GM21723 (cell line): ENCODE data around the gene UNC79.

ENCODE experiments used
- ATAC-seq: cut with Tn5 transposase; IDR thresholded peaks from one replicate; pipeline ENCODE4 v1.9.1; 2021; ENCODE audit warnings: mild to moderate bottlenecking, moderate library complexity; ENCODE audit not compliant: unreplicated experiment

Gene UNC79

GRCh38 chr14:93544212-93544611, 113.5 kb downstream of the UNC79 start:
- ATAC-seq = no peak

GRCh38 chr14:93546642-93547041, 115.9 kb downstream of the UNC79 start:
- no peak for ATAC-seq

GRCh38 chr14:93548102-93548843, 117.5 kb downstream of the UNC79 start:
- peak; percentile 81 for ATAC-seq

DNA sequence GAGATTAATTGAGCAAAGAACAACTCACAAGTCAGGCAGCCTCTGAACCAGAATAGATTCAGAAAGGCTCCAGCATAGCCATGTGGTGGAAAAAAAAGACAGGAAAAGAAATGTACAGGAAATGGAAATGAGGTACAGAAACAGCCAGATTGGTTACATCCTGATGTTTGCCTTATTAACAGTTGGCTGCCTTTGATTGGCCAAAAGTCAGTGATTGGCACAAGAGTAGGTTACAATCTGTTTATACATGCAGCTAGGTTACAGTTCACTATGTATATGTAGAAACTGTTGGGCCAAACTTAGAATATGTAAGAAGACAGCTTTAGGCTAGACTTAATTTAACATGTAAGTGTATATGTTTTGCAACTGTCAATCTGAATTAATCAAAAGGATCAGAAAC, 118.9 kb downstream of the UNC79 start:
- no peak for ATAC-seq

GRCh38 chr14:93564918-93565317, 134.2 kb downstream of the UNC79 start:
- ATAC-seq = no peak

DNA sequence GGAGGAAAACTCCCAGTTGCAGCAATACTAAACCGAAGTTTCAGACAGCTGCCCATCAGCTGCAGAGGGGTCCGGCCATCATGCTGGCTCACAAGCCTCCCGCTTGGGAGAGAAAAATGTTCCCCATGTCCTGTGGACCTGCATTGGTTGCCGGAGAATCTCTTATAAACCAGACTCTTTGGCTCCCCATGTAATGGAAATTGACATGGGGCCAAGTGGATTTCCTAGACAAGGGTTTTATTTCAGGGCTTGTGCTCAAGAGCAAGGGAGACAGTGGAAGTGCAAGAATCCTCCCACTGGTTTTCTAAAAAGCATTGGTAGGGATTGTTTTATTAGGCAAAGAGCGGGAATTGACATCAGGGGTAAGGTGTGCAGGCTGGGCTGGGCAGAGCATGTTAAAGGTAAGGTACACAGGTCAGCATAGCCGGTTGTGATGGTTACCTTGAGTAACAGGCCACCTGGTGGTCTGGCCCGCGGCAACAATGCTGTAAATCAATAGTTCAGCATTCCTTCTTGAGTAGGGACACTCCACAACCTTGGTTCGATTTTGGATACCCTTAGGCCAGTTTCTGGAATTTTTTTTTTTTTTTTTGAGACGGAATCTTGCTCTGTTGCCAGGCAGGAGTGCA, 135.4 kb downstream of the UNC79 start:
- ATAC-seq = no peak

GRCh38 chr14:93571275-93571674, 140.5 kb downstream of the UNC79 start:
- no peak for ATAC-seq

DNA sequence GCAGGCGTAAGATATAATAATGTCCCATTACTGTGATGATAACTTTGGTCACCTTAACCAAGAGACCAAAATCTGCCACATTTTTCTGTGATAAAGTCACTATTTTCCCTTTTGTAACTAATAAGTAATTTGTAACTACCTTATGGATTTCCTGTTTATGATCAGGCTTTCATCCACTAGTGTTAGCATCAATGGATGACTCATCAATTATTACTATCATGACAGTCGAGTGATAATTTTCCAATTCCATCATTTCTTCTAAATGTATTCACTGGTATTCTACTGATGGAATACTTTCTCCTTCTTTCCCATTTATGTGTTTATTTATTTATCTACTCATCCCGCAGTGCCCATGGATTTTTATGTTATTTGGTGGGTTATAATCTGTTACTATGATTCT, 148.4 kb downstream of the UNC79 start:
- ATAC-seq = no peak

- no peak for ATAC-seq
These were observed 151.8 kb downstream of the UNC79 start for GRCh38 chr14:93582516-93582915.

DNA sequence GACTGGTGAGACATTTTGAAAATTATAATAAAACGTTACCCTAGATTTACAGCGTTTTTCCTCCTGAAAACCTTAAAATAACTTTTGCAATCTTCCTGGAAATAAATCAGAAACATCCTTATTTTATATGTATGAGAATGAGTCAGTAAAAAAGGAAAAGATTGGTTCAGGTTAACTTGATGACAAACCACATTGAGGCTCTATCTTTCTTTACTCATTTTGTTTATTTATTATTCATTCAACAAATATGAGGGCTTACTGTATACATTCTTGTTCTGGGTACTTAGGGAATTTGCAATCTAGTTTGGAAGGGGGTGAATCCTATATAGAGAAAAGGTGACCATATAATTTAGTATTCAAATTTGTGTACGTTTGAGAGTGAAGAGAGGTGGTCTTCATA, 156.6 kb downstream of the UNC79 start:
- ATAC-seq = no peak

- ATAC-seq = no peak
These were observed 160.8 kb downstream of the UNC79 start for GRCh38 chr14:93591506-93591905.

DNA sequence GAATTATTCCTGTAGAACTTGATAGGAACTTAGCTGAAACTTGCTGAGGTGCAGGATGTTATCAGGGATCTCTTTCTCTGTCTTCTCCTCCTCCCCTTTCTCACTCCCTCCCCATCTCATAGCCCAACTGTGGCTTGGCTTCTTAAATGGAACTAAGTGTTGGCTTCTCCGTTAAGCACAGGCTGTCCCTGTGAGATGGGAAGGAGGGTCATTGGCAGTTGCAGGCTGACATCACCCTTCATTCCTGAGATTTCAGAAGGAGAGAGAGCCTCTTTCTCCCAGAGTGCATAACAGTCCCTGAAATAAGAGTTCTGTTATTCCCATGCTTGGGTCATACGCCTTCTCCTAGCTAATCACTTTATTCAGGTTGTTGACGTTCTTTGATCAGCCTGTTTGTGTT, 162.0 kb downstream of the UNC79 start:
- no peak for ATAC-seq

- no peak for ATAC-seq
These were observed 175.4 kb downstream of the UNC79 start for GRCh38 chr14:93606091-93606490.

- ATAC-seq = no peak
These were observed 188.5 kb downstream of the UNC79 start for GRCh38 chr14:93619176-93619793.

DNA sequence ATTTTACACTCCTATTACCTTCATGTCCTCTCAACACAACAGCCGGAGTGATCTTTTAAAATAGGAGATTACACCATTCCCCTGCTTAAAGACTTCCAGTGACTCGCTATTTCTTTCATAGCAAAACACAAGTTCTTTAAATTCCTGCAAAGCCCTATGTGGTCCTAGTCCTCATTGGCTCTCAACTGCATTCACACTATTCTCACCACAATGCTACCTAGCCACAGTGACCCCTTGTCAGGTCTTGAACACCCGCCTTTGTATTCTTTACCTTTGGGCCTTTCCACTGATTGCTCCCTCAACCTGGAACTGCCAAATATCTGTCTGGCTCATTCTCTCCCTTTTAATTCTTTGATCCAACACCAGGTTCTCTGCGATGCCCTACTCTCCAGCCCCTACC, 197.3 kb downstream of the UNC79 start:
- no peak for ATAC-seq

DNA sequence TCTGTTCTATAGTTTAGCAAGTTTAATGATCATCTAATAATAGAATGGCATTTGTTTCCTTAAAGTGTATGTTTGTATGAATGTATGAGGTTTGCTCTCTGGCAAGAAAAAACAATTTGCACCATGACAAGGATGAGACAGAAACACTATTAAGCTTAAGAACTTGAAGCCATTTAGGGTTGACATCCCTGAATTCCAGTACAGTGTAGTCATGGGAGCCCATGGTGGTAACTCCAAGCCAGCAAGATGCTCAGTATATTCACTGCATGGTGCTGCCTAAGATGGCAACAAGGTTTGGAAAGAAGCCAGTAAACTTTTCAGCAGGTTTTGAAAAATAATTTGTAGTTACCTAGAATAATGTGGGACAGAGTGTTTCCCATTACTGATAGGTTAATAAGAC, 198.9 kb downstream of the UNC79 start:
- no peak for ATAC-seq

DNA sequence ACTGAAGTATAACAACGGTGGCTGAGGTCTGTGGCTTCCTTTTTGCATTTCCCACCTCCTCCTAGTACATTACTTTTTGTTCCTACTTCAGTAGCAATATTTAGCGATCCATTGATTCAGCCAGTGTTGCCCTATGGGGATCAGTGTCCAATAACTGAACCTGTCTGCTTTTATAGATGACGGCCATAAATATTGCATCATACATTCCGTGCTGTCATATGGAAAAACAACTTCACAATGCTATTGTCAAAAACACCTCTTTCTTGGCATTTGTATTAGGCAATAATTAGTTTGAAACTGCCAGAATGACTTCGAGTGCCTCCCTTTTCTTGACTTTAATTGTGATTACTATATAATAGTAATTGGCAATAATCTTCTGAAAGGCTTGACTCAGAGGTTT, 208.1 kb downstream of the UNC79 start:
- ATAC-seq = no peak

DNA sequence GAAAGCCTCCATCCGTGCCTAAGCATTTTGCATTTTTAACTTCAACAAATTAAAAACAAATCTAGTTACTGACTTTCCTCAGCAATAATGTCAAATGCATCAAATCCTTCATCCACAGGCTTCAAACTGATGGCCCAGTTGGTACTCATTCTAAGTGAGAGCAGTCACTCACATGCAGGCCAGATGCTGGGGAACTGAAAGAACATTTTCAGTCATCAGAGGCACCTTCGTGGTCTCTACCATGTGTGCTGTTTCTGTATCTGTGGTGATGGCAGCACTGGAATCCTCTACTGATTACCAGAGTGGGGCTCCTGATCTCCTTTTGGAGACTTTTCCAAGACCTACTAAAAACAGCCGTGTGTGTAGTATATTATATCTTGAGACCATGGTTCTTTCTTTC, 212.4 kb downstream of the UNC79 start:
- no peak for ATAC-seq

DNA sequence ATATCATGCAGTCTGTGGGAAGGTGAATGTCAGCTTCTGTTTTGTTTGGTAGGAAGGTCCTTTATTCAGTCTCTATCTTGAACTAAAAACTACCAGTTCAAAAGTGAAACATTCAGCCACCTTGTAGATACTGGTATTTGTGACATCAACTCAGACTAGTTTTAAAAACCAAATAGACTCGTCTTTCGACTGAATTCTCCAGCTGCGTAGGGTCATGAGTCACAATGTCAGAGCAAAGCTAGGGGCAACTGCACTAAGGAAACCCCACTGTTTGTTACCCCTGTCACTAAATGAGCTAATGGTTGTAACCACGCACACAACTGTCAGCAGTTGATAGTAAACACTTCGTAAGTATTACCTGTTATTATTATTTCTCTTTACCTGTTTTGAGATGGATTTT, 212.9 kb downstream of the UNC79 start:
- no peak for ATAC-seq

- ATAC-seq = no peak
These were observed 214.5 kb downstream of the UNC79 start for GRCh38 chr14:93645200-93645599.

DNA sequence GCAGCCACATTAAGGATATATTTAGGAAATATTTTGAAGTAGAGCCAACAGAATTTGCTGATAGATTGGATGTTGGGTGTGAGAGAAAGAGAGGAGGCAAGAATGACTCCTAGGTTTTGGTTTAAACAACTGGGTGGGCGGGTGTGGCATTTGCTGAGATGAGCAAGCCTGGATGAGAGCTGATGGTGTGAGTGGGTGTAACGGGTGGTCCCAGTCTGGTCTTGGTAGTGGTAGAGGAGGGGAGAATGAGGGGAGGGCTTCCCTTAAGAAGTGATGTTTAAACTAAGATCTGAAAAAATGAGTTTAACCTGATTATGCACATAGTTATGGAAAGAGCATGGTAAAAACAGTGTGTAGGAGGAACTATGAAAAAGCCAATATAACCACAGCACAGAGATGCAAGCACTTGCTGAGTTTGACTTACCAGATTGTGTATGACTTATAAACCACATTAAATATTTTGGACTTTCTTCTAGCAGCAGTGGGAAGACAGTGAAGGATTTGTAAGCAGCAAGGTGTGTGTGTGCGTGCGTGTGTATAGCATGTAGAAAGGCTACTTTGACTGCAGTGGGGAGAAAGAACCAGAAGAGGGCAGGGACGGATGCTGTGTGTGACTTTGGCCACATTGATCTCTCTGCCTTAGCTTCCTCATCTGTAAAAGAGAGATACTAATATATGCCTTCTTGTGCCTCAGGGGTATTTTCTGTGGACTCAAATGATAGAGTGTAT, 217.9 kb downstream of the UNC79 start:
- no peak for ATAC-seq

DNA sequence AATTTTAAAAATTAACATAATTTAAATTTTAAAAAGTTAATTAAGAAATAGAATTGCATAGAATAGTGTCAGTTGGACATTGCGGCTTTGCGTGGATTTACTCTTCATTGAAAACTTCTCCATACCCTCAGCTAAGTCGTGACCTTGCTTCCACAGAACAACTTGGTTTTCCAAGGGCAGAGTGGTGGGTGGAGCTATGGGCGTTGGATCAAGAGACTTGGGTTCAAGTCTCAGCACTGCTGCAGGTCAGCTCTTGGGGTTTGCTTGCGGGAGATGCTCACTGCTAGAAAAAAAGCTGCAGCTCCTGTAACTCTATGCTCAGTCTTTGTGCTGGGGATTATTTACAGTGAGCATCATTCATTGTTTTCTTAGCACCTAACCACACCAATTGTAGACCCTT, 223.9 kb downstream of the UNC79 start:
- ATAC-seq = no peak
